ENCODE measurements around the gene HTR3A. TPM values are rescaled to one million over a fixed set of nuclear protein-coding genes. Genes with fewer than 3 reads are reported as not detected.

Gene HTR3A
- polyA plus RNA-seq, 3 donors = 0.06 to 1.5 (median 0.56) TPM

- no peak overlapping the region for H3K27ac ChIP-seq (ENCODE audit: low read depth, low read length)
- 53 to 57% (median 55%) methylated on average over 3 of the region's 3 CpGs for WGBS, 3 donors
These were observed 26.5 kb downstream of the HTR3A start for GRCh38 chr11:114001416-114001815.

DNA sequence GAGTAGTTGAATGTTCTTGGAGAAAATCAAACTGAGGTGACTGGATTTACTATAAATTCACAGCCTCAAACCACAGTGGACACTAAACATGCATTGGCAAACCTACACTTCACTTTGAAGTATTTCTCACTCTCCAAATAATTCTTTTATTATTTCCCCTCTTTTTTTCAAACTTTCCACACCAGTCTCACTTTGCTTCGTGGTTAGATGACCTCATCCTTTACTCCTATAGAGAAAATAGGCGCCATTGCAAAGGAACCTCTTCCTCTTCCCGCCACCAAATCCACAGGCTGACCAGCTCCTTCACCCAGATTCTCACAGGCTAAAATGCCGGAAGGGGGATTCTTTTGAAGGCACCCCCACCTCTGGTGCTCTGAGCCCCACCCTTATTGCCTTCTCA lies 33.4 kb downstream of the HTR3A start:
- WGBS, 3 donors = 42 to 66% (median 45%) methylated on average over 4 of the region's 4 CpGs
- H3K27ac ChIP-seq (ENCODE audit: low read depth, low read length) = no peak overlapping the region

DNA sequence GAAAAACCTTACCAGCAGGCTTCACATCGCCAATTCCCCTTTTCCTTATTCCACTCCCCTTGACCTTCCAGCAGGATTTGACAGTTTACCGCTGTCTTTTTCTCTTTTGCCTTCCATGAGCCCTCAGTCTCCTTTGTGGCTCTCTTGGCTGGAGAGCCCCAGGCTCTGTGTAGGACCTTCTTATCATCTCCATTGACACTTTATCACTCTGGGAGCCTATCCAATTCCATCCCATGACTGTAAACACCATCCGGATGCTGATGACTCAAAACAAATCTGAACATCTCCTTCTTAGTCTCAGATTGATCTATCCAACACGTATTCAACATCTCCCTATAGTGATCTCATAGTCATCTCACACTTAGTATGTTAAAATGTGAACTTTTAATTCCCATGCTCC lies 36.0 kb downstream of the HTR3A start:
- H3K27ac ChIP-seq (ENCODE audit: low read depth, low read length) = no peak overlapping the region
- 61 to 80% (median 75%) methylated on average over 4 of the region's 4 CpGs for WGBS, 3 donors

GRCh38 chr11:114011443-114011842 lies 36.5 kb downstream of the HTR3A start:
- WGBS, 3 donors = 42 to 54% (median 47%) methylated on average over 2 of the region's 2 CpGs
- H3K27ac ChIP-seq (ENCODE audit: low read depth, low read length) = no peak overlapping the region

DNA sequence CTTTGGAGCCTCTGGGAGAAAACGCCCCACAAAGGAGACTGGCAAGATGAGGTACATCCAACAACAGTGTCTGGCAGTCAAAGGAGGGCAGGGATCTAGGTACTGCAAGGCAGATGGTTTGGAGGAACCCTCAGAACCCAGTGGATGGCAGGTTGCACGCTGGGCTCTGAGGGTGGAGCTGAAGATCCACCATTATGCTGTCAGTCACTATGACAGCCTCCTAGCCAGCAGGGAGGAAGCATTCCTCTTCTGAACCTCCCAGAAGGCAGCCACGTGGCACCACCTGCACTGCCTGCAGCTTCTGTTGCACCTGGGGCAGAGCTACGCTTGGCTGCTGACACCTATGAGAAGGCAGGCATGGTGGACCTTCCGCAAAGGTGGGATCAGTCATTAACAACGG lies 40.2 kb downstream of the HTR3A start:
- 53 to 58% (median 54%) methylated on average over 6 of the region's 6 CpGs for WGBS, 3 donors
- no peak overlapping the region for H3K27ac ChIP-seq (ENCODE audit: low read depth, low read length)

DNA sequence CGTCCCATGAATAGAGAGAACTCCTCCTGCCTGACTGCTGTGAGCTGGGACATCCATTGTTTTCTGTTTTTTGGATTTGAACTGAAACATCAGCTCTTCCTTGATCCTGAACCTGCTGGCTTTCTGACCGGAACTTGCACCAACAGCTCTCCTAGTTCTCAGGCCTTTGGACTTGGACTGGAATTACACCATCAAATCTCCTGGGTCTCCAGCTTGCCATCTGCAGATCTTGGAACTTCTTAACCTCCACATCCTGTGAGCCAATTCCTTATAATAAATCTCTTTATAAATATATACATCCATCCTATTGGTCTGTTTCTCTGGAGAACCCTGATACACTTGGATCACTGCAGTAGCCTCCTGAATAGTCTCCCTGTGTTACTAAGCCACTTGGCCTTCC lies 42.1 kb downstream of the HTR3A start:
- H3K27ac ChIP-seq (ENCODE audit: low read depth, low read length) = no peak overlapping the region
- 90 to 98% (median 94%) methylated on average over 2 of the region's 2 CpGs for WGBS, 3 donors

DNA sequence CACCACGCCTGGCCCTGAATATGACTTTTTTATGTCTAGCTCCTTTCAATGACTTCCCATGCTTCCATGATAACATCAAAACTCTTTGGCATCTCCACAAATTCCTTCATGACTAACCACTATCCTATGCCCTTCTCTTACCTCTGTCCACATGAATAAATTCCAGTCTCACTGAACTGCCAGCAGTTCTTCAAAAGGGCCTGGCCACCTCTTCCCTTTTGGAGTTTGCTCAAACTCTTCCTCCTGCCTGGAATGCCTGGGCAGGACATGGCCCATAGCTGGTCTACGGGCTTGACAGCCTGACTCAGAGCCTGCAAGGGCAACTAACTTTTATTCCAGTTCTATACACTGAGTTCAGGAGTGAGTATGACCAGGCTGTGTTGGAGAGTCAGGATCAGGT lies 42.8 kb downstream of the HTR3A start:
- H3K27ac ChIP-seq (ENCODE audit: low read depth, low read length) = no peak overlapping the region
- WGBS, 3 donors = 46 to 64% (median 48%) methylated on average over 2 of the region's 2 CpGs

DNA sequence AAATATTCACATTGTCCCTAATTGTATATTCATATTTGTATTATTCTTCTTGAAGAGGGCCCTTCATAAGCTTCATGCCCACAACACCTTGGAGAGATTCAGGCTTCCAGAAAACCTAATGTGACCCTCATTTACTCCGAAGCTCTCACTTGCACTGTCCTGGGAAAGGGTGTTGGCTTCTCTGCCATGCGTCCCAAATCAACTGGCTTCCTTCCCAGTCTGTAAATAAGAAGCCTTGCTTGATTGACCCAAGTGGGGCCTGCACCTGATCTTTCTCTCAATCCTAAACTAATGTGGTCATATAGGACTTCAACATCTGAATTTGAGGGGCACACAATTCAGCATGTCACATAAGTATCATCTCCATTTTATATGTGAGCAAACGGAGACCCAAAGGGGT lies 44.1 kb downstream of the HTR3A start:
- 45 to 85% (median 73%) methylated on average over 3 of the region's 3 CpGs for WGBS, 3 donors
- no peak overlapping the region for H3K27ac ChIP-seq (ENCODE audit: low read depth, low read length)

DNA sequence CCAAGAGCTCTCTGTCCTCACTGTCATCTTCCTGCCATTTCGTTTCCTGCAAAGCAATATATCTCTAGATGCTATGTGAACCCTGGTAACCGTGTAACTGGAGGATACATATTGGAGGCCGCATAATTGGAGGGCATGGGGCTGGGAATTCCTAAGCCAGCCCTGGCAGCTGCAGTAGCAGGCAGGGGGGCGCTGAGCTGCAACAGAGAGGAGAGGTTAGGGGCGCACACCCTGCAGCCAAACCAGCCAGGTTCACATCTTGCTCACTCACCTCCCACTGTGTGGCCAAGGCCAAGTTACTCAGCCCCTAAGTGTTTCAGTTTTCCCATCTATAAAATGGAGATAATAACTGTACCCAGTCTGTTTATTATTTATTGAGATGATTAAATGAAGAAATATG lies 44.7 kb downstream of the HTR3A start:
- 76 to 90% (median 87%) methylated on average over 5 of the region's 5 CpGs for WGBS, 3 donors
- H3K27ac ChIP-seq (ENCODE audit: low read depth, low read length) = no peak overlapping the region

- 39 to 78% (median 74%) methylated on average over 3 of the region's 3 CpGs for WGBS, 3 donors
- H3K27ac ChIP-seq (ENCODE audit: low read depth, low read length) = no peak overlapping the region
These were observed 50.5 kb downstream of the HTR3A start for GRCh38 chr11:114025329-114025907.

DNA sequence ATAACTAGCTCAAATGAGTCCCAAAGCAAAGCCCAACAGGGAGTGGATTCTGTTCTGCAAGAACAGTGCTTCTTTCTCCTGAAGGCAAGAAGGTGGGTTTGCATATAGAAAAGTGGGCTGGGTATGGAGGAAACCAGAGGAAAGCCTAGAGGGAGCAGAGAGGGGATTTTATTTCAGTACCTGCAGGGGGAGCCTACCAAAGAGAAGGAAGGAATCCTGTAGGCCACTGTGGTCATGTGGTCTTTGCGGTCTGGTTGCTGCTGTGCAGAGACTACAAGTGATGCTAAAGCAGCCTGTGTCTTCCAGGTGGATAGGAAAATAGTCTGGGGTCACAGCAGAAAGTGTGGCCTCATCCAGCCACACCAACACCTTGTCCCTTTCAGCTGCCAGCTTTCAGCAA lies 51.4 kb downstream of the HTR3A start:
- H3K27ac ChIP-seq (ENCODE audit: low read depth, low read length) = no peak overlapping the region
- WGBS, 3 donors = 33 to 57% (median 34%) methylated on average over 1 of the region's 1 CpG

DNA sequence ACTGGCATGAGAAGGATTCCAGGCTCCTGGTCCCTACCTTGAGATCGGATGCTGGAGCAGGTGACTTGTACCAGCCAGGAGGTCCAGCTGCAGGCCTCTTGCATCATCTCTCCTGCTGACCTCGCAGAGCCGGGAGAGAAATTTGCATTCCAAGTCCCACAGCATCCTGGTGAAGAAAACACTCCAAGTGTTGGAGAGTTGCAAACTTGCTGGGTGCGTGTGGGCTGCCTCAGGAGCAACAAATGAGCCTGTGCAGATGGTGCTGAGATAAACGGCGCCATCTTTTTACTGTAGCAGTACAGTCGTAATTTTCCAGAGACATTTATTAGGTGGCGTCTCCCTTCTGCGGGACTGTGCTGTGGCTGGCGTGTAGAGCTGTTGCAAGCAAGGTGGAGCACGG lies 52.5 kb downstream of the HTR3A start:
- WGBS, 3 donors = 65 to 86% (median 85%) methylated on average over 11 of the region's 11 CpGs
- H3K27ac ChIP-seq (ENCODE audit: low read depth, low read length) = no peak overlapping the region

- 46 to 66% (median 56%) methylated on average over 4 of the region's 4 CpGs for WGBS, 3 donors
- no peak overlapping the region for H3K27ac ChIP-seq (ENCODE audit: low read depth, low read length)
These were observed 53.0 kb downstream of the HTR3A start for GRCh38 chr11:114027926-114028325.

GRCh38 chr11:114031246-114031966 lies 56.5 kb downstream of the HTR3A start:
- 83 to 91% (median 90%) methylated on average over 18 of the region's 18 CpGs for WGBS, 3 donors
- no peak overlapping the region for H3K27ac ChIP-seq (ENCODE audit: low read depth, low read length)

DNA sequence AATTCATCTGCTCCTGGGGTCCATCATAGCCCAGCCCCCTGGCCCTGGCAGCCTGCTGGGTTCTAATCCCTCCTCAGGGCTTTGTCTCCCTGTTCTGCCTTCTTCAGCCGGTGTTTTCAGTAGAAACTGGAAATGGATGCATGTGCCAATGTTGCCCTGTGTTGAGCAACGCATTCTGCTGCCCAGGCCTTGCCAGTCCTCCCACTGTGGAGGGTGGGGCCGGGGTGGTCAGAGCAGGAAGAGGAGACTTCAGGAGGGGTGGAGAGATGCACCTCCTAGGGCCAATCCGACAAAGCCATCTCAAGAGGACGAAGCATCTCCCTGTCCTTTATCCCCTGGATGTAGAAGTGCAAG lies 57.0 kb downstream of the HTR3A start:
- no peak overlapping the region for H3K27ac ChIP-seq (ENCODE audit: low read depth, low read length)
- WGBS, 3 donors = 62 to 89% (median 73%) methylated on average over 5 of the region's 5 CpGs

DNA sequence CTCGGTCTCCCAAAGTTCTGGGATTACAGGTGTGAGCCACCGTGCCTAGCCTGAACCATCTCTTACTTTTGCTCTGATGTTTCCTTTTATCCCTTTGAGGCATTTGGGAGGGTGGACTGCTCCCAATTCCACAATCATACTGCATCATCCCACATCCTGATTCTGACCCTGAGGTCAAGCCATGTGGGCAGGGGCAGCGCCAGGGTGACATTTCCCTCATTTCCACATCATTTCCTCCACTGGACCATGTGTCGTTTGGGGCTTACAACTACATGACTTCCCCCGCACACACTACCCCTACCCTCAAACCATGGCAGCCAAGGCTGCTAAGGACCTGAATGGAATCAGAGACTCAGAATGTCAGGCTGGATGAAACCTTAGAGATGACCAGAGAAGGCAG lies 58.2 kb downstream of the HTR3A start:
- WGBS, 3 donors = 66 to 93% (median 71%) methylated on average over 5 of the region's 5 CpGs
- no peak overlapping the region for H3K27ac ChIP-seq (ENCODE audit: low read depth, low read length)

- WGBS, 3 donors = 82 to 95% (median 83%) methylated on average over 2 of the region's 2 CpGs
- H3K27ac ChIP-seq (ENCODE audit: low read depth, low read length) = no peak overlapping the region
These were observed 58.7 kb downstream of the HTR3A start for GRCh38 chr11:114033572-114033971.

GRCh38 chr11:114034956-114035355 lies 60.0 kb downstream of the HTR3A start:
- WGBS, 3 donors = 78 to 87% (median 87%) methylated on average over 11 of the region's 11 CpGs
- H3K27ac ChIP-seq (ENCODE audit: low read depth, low read length) = no peak overlapping the region

- WGBS, 3 donors = 1 to 6% (median 2%) methylated on average over 36 to 37 of the region's 37 CpGs
These were observed 61.4 kb downstream of the HTR3A start for GRCh38 chr11:114036147-114036811.

DNA sequence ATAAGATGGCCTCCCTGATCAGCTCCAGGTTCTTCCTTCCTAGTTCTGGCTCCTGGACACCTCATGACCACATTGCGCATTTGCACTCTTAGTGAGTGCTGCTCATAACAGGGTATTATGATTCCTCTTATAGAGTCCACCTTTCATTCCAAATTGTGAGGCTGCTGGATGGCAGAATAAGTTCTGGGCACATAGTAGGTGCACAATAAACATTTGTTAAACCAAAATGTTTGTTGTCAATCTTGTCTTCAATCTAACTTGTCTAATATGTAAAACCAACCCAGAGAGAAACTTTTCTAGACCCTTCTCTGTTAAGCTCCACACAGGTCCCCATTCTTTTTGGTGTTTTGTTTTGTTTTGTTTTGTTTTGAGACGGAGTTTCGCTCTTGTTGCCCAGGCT lies 62.0 kb downstream of the HTR3A start:
- H3K27ac ChIP-seq (ENCODE audit: low read depth, low read length) = no peak overlapping the region
- 92 to 94% (median 94%) methylated on average over 3 of the region's 3 CpGs for WGBS, 3 donors

More at GRCh38 chr11:114036147-114036811, 61.4 kb downstream of the HTR3A start:
- no peak overlapping the region for H3K27ac ChIP-seq (ENCODE audit: low read depth, low read length)
